ENCODE measurements around the gene JAM3.

Gene JAM3

GRCh38 chr11:134068829-134069425, at the start of gene JAM3:
TSS of gene JAM3 (plus strand) at chr11:134069072. CDS start at chr11:134069084, 12 bp downstream.
- in situ Hi-C loops (cut with MboI; ENCODE audit: low pct_unique_long_range_greater_than_20kb, low sequenced_read_pairs): no loop called here
- peak; percentile 95 for DNase-seq

DNA sequence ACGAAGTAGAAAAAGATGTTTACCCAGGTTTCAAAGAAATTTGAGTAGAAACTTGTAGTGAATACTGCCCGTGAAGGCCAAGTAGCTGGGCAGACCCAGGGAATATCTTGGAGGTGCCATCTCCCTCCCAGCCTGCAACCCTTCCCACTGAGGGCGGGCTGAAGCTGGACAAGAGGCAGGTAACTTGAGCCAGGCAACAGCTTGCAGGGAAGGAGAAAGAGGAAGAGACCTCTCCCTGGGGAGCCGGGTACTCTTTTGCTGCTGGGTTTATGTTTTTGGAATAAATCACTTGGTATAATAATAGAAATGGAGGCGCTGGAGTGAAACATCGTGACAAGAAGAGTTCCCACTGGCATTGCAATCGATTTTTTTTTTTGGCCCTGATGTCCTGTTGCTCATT, 49.4 kb upstream of the JAM3 start:
- in situ Hi-C loops (cut with MboI; ENCODE audit: low pct_unique_long_range_greater_than_20kb, low sequenced_read_pairs): no loop called here
- peak; percentile 42 for DNase-seq

GRCh38 chr11:134020598-134020997, 48.3 kb upstream of the JAM3 start:
- in situ Hi-C loops (cut with MboI; ENCODE audit: low pct_unique_long_range_greater_than_20kb, low sequenced_read_pairs): no loop called here
- no peak for DNase-seq

- no peak for DNase-seq
- in situ Hi-C loops (cut with MboI; ENCODE audit: low pct_unique_long_range_greater_than_20kb, low sequenced_read_pairs): no loop called here
Measured at GRCh38 chr11:134021326-134021725, 47.5 kb upstream of the JAM3 start.

DNA sequence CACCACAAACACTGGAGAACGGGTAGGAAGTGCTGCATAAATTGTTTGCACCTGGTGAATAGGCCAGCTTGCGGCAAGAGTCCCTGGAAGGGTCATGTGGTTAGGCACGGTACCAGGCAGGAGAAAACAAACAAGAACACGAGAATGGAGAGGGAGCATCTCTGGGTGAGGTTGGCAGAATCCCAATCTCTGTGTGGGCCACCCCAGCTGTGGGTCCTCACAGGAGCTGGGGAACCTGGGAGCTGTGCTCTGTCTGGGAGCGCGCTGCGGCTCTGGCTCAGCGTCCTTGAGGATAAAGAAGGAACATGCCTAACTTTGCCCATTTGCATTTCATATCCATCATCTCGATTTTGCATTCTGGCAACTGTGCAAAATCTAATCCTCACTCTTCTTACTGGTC, 46.1 kb upstream of the JAM3 start:
- in situ Hi-C loops (cut with MboI; ENCODE audit: low pct_unique_long_range_greater_than_20kb, low sequenced_read_pairs): no loop called here
- DNase-seq: no peak

- no peak for DNase-seq
- in situ Hi-C loops (cut with MboI; ENCODE audit: low pct_unique_long_range_greater_than_20kb, low sequenced_read_pairs): no loop called here
Measured at GRCh38 chr11:134024420-134025081, 44.3 kb upstream of the JAM3 start.

- in situ Hi-C loops (cut with MboI; ENCODE audit: low pct_unique_long_range_greater_than_20kb, low sequenced_read_pairs): no loop called here
Measured at GRCh38 chr11:134025082-134025429, 43.8 kb upstream of the JAM3 start.

GRCh38 chr11:134026655-134027343, 42.1 kb upstream of the JAM3 start:
- no peak for DNase-seq
- in situ Hi-C loops (cut with MboI; ENCODE audit: low pct_unique_long_range_greater_than_20kb, low sequenced_read_pairs): no loop called here

More at GRCh38 chr11:134025082-134025429, 43.8 kb upstream of the JAM3 start:
- DNase-seq: no peak

GRCh38 chr11:134027671-134028070, 41.2 kb upstream of the JAM3 start:
- no peak for DNase-seq
- in situ Hi-C loops (cut with MboI; ENCODE audit: low pct_unique_long_range_greater_than_20kb, low sequenced_read_pairs): no loop called here

GRCh38 chr11:134028368-134028920, 40.4 kb upstream of the JAM3 start:
- in situ Hi-C loops (cut with MboI; ENCODE audit: low pct_unique_long_range_greater_than_20kb, low sequenced_read_pairs): no loop called here
- no peak for DNase-seq

DNA sequence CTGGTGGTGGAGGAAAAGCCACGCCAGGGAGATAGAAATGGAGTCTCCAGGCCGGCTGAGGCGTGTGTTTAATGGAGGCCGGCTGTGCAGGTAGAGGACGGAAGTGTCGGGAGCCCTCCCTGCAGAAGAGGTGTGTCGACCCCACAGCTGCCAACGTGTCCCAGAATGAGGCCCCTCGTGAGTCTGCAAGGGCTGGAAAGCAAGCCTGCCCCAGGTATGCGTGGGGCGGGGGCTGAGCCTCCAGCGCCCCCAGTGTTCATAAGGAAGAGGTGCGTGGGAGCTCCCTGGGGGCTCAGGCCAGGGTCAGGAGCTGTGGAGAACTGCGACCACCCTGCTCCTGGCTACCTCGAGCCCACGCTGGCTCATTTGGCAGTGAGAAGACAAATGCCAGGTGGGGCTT, 38.0 kb upstream of the JAM3 start:
- DNase-seq: no peak
- in situ Hi-C loops (cut with MboI; ENCODE audit: low pct_unique_long_range_greater_than_20kb, low sequenced_read_pairs): no loop called here

- peak; percentile 42 for DNase-seq
- in situ Hi-C loops (cut with MboI; ENCODE audit: low pct_unique_long_range_greater_than_20kb, low sequenced_read_pairs): no loop called here
Measured at GRCh38 chr11:134032043-134032442, 36.8 kb upstream of the JAM3 start.

DNA sequence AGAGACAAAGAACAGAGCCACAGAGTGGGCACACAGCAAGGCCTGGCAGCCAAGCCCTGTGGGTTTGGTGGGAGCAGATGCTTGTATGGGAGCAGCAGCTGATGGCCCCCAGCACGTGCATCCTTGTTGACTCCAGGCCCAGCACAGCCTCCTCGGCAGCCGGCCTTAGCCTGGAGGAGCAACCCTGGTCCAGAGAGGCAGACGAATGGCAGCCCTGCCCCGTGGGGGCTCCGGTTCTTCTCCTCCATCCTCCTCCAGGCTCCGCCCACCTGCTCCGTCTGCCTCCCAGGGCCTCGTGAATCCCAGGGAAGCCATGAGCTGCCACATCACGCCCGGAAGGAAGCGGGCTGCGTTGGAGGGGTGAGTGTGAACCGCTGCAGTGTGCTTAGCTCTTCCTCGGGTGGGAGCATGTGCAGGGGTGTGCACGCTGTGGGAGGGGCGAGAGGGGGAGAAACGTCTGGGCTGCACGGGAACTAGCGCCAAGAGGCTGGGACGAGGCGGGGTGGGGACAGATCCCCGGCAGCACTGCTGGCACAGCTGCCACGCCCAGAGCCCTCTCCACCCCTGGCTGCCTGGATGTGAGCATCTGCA, 36.3 kb upstream of the JAM3 start:
- in situ Hi-C loops (cut with MboI; ENCODE audit: low pct_unique_long_range_greater_than_20kb, low sequenced_read_pairs): no loop called here
- no peak for DNase-seq

GRCh38 chr11:134033276-134033675, 35.6 kb upstream of the JAM3 start:
- no peak for DNase-seq
- in situ Hi-C loops (cut with MboI; ENCODE audit: low pct_unique_long_range_greater_than_20kb, low sequenced_read_pairs): no loop called here

GRCh38 chr11:134033696-134034491, 35.0 kb upstream of the JAM3 start:
- in situ Hi-C loops (cut with MboI; ENCODE audit: low pct_unique_long_range_greater_than_20kb, low sequenced_read_pairs): no loop called here
- DNase-seq: peak; percentile 80

- no peak for DNase-seq
- in situ Hi-C loops (cut with MboI; ENCODE audit: low pct_unique_long_range_greater_than_20kb, low sequenced_read_pairs): no loop called here
Measured at GRCh38 chr11:134034496-134035381, 34.1 kb upstream of the JAM3 start.

- in situ Hi-C loops (cut with MboI; ENCODE audit: low pct_unique_long_range_greater_than_20kb, low sequenced_read_pairs): no loop called here
- no peak for DNase-seq
Measured at GRCh38 chr11:134036492-134037045, 32.3 kb upstream of the JAM3 start.

All from KBM-7 (cell line).